ENCODE results near the gene PACSIN3.
"Not testable (repeated sequence)": the region's sequence is repeated elsewhere in the genome, so short reads cannot be mapped to it uniquely, and the experiment has no call there.

Gene PACSIN3

GRCh38 chr11:47207459-47207858 is 21.2 kb upstream of the PACSIN3 start:
- CTCF ChIA-PET = no interaction called here
- POLR2A ChIA-PET = no interaction called here
- no peak for DNase-seq (ENCODE audit: extremely low spot score)
- TF ChIP-seq FOXA1 (IDR thresholded peaks at IDR 0.05) (no peak), L3MBTL2 (conservative IDR thresholded peaks at IDR 0.05) (no peak), FOXM1 (IDR thresholded peaks at IDR 0.05; ENCODE audit: borderline replicate concordance) (no peak)

GRCh38 chr11:47206577-47206976 is 20.3 kb upstream of the PACSIN3 start:
- CTCF ChIA-PET; DNase-seq (ENCODE audit: extremely low spot score): not testable (repeated sequence)
- POLR2A ChIA-PET = interaction anchor here (7.2 kb wide), 1 partner anchor 9 kb away, joined by 60 read pairs; the partner anchor contains the start of gene DDB2

GRCh38 chr11:47204637-47204989 is 18.4 kb upstream of the PACSIN3 start:
- CTCF ChIA-PET = no interaction called here
- POLR2A ChIA-PET = interaction anchor here (1.1 to 7.2 kb wide), 2 partner anchors 11 to 12 kb away, joined by 3 to 60 read pairs; partner anchors contain the start of gene DDB2
- TF ChIP-seq BHLHE40 (IDR thresholded peaks at IDR 0.05; ENCODE audit: borderline replicate concordance) (no peak), ARNT (IDR thresholded peaks at IDR 0.05) (no peak), NFRKB (IDR thresholded peaks at IDR 0.05) (no peak), ELF4 (IDR thresholded peaks at IDR 0.05) (no peak), L3MBTL2 (conservative IDR thresholded peaks at IDR 0.05) (no peak), PKNOX1 (IDR thresholded peaks at IDR 0.05) (no peak), TARDBP (IDR thresholded peaks at IDR 0.05) (no peak), SUZ12 (IDR thresholded peaks at IDR 0.05) (no peak), SP1 (IDR thresholded peaks at IDR 0.05) (no peak), ZNF384 (IDR thresholded peaks at IDR 0.05) (no peak), LEF1 (IDR thresholded peaks at IDR 0.05; ENCODE audit: borderline replicate concordance) (no peak), FOXA1 (IDR thresholded peaks at IDR 0.05) (no peak), FOXK2 (IDR thresholded peaks at IDR 0.05) (no peak), HDGF (IDR thresholded peaks at IDR 0.05; ENCODE audit: borderline replicate concordance) (no peak), CTBP1 (IDR thresholded peaks at IDR 0.05; ENCODE audit: borderline replicate concordance) (no peak), FOXM1 (IDR thresholded peaks at IDR 0.05; ENCODE audit: borderline replicate concordance) (no peak)
- DNase-seq (ENCODE audit: extremely low spot score) = peak; percentile 4

- no peak for TF ChIP-seq NFRKB (IDR thresholded peaks at IDR 0.05)
- TF ChIP-seq FOXK2 (IDR thresholded peaks at IDR 0.05) = no peak
- TF ChIP-seq HDGF (IDR thresholded peaks at IDR 0.05; ENCODE audit: borderline replicate concordance) = no peak
- no peak for TF ChIP-seq FOXM1 (IDR thresholded peaks at IDR 0.05; ENCODE audit: borderline replicate concordance)
- no peak for TF ChIP-seq ZNF384 (IDR thresholded peaks at IDR 0.05)
- no peak for TF ChIP-seq LEF1 (IDR thresholded peaks at IDR 0.05; ENCODE audit: borderline replicate concordance)
- TF ChIP-seq CTBP1 (IDR thresholded peaks at IDR 0.05; ENCODE audit: borderline replicate concordance) = no peak
- TF ChIP-seq ELF4 (IDR thresholded peaks at IDR 0.05) = no peak
- no peak for TF ChIP-seq BHLHE40 (IDR thresholded peaks at IDR 0.05; ENCODE audit: borderline replicate concordance)
- no peak for TF ChIP-seq ARNT (IDR thresholded peaks at IDR 0.05)
- TF ChIP-seq TARDBP (IDR thresholded peaks at IDR 0.05) = no peak
- no peak for TF ChIP-seq PKNOX1 (IDR thresholded peaks at IDR 0.05)
- no peak for TF ChIP-seq SP1 (IDR thresholded peaks at IDR 0.05)
- no peak for TF ChIP-seq FOXA1 (IDR thresholded peaks at IDR 0.05)
- TF ChIP-seq SUZ12 (IDR thresholded peaks at IDR 0.05) = no peak
- DNase-seq (ENCODE audit: extremely low spot score) = no peak
- ChIA-PET CTCF (interaction anchor here (0.9 kb wide), 1 partner anchor 152 kb away, joined by 3 read pairs; no protein-coding TSS in a partner anchor), POLR2A (interaction anchor here (7.2 kb wide), 1 partner anchor 13 kb away, joined by 60 read pairs; the partner anchor contains the start of gene DDB2)
Measured at GRCh38 chr11:47202576-47202975, 16.3 kb upstream of the PACSIN3 start.

- DNase-seq (ENCODE audit: extremely low spot score) = no peak
- ChIA-PET CTCF (no interaction called here), POLR2A (interaction anchor here (7.2 kb wide), 1 partner anchor 14 kb away, joined by 60 read pairs; the partner anchor contains the start of gene DDB2)
- TF ChIP-seq HDGF (IDR thresholded peaks at IDR 0.05; ENCODE audit: borderline replicate concordance) (no peak), PKNOX1 (IDR thresholded peaks at IDR 0.05) (no peak), FOXA1 (IDR thresholded peaks at IDR 0.05) (no peak), LEF1 (IDR thresholded peaks at IDR 0.05; ENCODE audit: borderline replicate concordance) (no peak), ZNF384 (IDR thresholded peaks at IDR 0.05) (no peak), BHLHE40 (IDR thresholded peaks at IDR 0.05; ENCODE audit: borderline replicate concordance) (no peak), FOXK2 (IDR thresholded peaks at IDR 0.05) (no peak), SUZ12 (IDR thresholded peaks at IDR 0.05) (no peak), NFRKB (IDR thresholded peaks at IDR 0.05) (no peak), SP1 (IDR thresholded peaks at IDR 0.05) (no peak), ELF4 (IDR thresholded peaks at IDR 0.05) (no peak), ARNT (IDR thresholded peaks at IDR 0.05) (no peak), TARDBP (IDR thresholded peaks at IDR 0.05) (no peak), L3MBTL2 (conservative IDR thresholded peaks at IDR 0.05) (no peak), CTBP1 (IDR thresholded peaks at IDR 0.05; ENCODE audit: borderline replicate concordance) (no peak), FOXM1 (IDR thresholded peaks at IDR 0.05; ENCODE audit: borderline replicate concordance) (no peak)
Measured at GRCh38 chr11:47201015-47201414, 14.8 kb upstream of the PACSIN3 start.

GRCh38 chr11:47198161-47198560 is 11.9 kb upstream of the PACSIN3 start:
- POLR2A ChIA-PET; CTCF ChIA-PET; DNase-seq (ENCODE audit: extremely low spot score): not testable (repeated sequence)

GRCh38 chr11:47192111-47192510 is 5.9 kb upstream of the PACSIN3 start:
- CTCF ChIA-PET = no interaction called here
- POLR2A ChIA-PET = interaction anchor here (1.0 kb wide), 1 partner anchor 22 kb away, joined by 4 read pairs; the partner anchor contains the start of gene DDB2
- no peak for TF ChIP-seq ZNF384 (IDR thresholded peaks at IDR 0.05)
- TF ChIP-seq ELF4 (IDR thresholded peaks at IDR 0.05) = no peak
- TF ChIP-seq PKNOX1 (IDR thresholded peaks at IDR 0.05) = no peak
- TF ChIP-seq LEF1 (IDR thresholded peaks at IDR 0.05; ENCODE audit: borderline replicate concordance) = no peak
- TF ChIP-seq SUZ12 (IDR thresholded peaks at IDR 0.05) = no peak
- TF ChIP-seq TARDBP (IDR thresholded peaks at IDR 0.05) = no peak
- no peak for TF ChIP-seq HDGF (IDR thresholded peaks at IDR 0.05; ENCODE audit: borderline replicate concordance)
- TF ChIP-seq CTBP1 (IDR thresholded peaks at IDR 0.05; ENCODE audit: borderline replicate concordance) = no peak
- TF ChIP-seq FOXM1 (IDR thresholded peaks at IDR 0.05; ENCODE audit: borderline replicate concordance) = no peak
- no peak for TF ChIP-seq FOXA1 (IDR thresholded peaks at IDR 0.05)
- no peak for TF ChIP-seq ARNT (IDR thresholded peaks at IDR 0.05)
- no peak for TF ChIP-seq L3MBTL2 (conservative IDR thresholded peaks at IDR 0.05)
- no peak for TF ChIP-seq BHLHE40 (IDR thresholded peaks at IDR 0.05; ENCODE audit: borderline replicate concordance)
- TF ChIP-seq NFRKB (IDR thresholded peaks at IDR 0.05) = no peak
- no peak for TF ChIP-seq SP1 (IDR thresholded peaks at IDR 0.05)
- no peak for TF ChIP-seq FOXK2 (IDR thresholded peaks at IDR 0.05)
- no peak for DNase-seq (ENCODE audit: extremely low spot score)

- DNase-seq (ENCODE audit: extremely low spot score); POLR2A ChIA-PET; CTCF ChIA-PET: not testable (repeated sequence)
Measured at GRCh38 chr11:47191137-47191536, 4.9 kb upstream of the PACSIN3 start.
